Measurements from ENCODE around the gene ZNF606. TPM values are rescaled to one million over a fixed set of nuclear protein-coding genes. Genes with fewer than 3 reads are reported as not detected.

Gene ZNF606
- 65.1 TPM for total RNA-seq

DNA sequence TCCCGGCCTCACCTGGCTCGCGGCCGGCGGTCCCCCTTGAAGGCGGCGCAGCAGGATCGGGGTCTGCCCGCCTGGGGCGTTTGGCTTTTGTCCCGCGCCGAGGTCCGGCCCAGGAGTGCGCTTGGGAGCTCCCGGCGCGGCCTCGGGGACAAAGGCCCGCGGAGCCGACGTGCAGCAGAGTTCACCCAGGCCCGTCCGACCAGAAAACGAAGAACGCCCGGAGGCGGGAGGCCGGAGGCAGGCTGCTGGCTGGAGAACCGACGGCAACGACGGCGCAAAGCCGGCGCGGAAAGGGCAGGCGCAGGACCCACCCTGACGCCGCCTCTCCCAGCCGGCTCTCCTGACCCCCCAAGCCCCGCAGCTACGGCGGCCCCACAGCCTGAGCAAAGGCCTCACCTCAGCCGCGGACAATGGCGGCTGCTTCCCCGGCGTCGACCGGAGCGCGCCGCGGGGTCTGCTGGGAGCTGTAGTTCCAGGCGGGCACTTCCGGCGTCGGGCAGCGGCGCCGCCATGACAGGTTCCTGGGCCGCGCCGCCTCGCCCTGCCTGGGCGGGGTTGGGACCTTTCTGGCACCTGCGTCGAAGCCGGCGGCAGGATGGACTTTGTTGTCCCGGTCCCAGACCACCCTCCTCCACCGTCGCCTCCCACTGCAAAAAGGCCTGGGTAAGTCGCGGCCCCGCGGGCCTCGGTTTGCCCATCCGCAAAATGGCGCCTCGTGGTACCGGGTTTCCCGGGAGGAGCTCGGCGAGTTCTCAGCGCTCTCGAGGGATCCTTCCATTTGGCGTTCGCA, at the start of gene ZNF606:
ZNF606 (minus strand) TSS at position 437 of the 790 bp plus-strand sequence. CDS start 1,501 bp downstream, outside the sequence.

DNA sequence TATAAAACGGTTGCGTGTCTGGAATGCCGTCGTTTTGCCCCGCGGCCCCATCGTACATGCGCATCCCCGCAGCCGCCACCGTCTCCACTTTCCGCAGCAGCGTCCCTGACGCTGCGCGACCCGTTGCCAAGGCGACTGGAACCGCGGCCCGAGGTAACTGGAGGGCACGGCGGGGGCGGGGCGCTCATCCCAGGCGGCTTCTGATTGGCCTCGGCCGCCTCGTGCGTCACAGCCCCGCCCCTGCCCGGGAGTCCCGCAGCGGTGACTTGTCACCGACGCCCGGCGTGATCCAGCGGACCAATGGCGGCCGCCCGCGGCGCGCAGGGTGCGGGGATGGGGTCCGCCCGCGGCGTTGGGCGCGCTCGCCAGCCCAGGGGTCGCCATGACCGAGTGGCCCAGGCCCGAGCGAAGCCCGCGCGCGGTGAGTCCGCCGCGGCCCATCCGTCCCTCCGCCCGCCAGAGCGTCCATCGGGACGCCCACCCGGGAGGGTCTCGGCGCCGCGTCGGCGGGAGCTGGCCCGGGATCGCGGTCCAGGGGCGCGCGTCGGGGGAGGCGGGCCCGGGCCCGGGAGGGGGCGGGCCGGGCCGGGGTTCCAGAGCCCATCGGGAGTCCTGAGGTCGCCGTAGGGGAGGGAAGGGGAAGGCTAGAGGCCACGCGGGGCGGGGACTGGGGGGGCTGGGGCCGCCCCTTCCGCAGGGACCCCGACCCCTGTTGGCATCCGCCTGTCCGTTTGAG, 31.3 kb upstream of the ZNF606 start, which contains the start of gene ZSCAN1:
ZSCAN1 (plus strand) TSS at position 285 of the 736 bp plus-strand sequence. CDS start 3,812 bp downstream, outside the sequence.

DNA sequence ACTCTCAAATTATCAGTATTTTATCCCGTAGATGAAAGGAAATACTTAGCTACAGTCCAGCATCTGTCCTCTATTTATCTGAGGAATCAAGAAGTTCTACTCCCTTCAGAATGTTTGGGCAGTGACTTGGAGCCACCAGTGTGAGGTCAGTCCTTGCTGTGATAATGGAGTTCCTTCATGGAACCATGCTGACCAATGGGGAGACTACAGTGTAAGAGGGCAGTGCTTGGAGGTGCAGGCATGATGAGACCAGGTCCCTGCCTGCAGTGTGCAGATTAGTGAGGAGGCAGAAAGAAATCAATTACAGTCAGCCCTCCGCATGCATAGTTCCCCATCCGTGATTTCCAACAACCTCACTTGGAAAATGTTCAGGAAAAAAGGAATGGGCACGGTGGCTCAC, 28.2 kb downstream of the ZNF606 start, which contains the start of gene C19orf18:
C19orf18 (minus strand) TSS at position 101 of the 400 bp plus-strand sequence. CDS start 102 bp downstream, outside the sequence.

DNA sequence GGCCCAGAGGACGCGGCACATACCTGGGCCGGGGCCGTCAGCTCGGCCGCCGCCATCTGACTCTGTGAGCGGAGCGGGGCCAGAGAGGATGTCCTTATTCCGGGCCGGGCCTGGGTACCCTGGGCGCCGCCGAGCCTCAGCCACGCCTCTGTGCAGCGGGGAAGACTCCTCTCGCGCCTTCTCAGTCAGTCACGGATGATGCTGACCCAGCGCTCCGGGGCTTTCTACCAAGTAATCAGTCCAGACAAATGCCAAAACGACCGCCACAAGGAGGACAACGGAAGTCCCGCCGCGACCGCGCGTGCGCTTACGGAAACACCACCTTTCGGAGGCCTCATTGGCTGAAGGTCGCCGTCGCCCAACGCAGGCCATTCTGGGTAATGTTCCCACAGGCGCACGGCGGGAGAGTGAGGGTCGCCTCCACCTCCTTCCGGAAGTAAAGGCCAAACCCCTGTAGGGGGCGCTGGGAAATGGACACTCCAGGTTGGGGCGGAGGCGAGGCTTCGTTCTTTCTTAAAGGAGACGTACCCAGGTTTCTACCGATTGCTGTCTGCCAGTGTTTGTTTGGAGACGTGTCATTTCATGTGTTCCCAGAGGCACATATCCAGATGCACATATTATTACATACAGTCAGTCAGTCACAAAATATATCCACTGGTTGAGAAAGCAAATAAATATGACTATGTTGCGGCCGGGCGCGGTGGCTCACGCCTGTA, 55.0 kb downstream of the ZNF606 start, which contains the start of gene ZNF256:
ZNF256 (minus strand) TSS at position 288 of the 716 bp plus-strand sequence; CDS start at position 56, 232 bp downstream.

DNA sequence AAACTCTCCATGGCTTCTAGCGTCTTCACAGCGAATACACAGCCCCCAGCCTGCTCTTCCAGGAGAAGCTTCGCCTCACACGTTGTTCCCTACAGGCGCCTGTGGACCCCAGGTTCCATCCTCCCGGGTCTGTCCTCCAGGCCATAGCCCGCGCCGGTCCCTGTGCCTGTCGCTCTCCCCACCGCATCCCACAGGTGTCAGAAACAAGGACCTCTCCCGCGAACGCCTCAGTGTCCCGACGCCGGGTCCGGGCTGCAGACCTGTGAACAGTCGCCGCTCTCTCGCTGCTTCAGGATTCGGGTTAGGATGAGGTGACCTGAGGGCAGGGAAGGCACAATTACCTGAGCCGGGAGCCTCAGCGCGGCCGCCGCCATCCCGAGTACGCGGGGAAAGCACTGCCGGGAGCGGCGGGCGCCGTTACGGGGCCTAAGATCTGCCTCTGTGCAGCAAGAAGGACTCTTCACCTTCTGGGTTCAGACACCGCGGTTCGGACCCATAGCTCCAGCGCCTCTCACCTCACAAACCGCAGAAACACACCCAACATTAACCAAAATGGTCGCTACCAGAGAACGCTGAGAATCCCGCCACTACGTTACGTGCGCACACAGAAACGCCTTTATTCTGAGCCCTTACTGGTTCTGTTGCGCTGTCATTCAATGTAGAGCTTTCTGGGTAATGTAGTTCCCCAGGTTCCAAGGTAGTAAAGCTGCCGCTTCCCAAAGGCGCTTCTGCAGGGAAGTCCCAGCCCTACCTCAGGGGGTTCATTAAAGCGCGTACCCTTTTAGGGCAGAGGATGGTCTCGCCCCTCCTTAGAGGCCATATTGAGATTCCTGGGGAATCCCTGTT, 67.6 kb downstream of the ZNF606 start, which contains the start of gene ZNF418:
ZNF418 (minus strand) TSS at position 583 of the 846 bp plus-strand sequence. CDS start 1,580 bp downstream, outside the sequence.

Other genes with a start within 250 kb of the ZNF606 start
- 79.5 TPM for gene ZNF586, start 233.1 kb downstream of the ZNF606 start, total RNA-seq
- gene ZNF552, start 187.9 kb downstream of the ZNF606 start, total RNA-seq, result 20.3 TPM
- 53.5 TPM for gene ZNF587B, start 172.5 kb downstream of the ZNF606 start, total RNA-seq
- gene ZNF587, start 153.0 kb downstream of the ZNF606 start, total RNA-seq, result 51.0 TPM
- gene ZNF814, start 113.8 kb downstream of the ZNF606 start, total RNA-seq, result 89.8 TPM
- 61.7 TPM for gene ZNF417, start 86.2 kb downstream of the ZNF606 start, total RNA-seq
- 65.7 TPM for gene ZNF418, start 67.4 kb downstream of the ZNF606 start, total RNA-seq
- 19.7 TPM for gene ZNF256, start 55.1 kb downstream of the ZNF606 start, total RNA-seq
- not detected for gene C19orf18, start 28.3 kb downstream of the ZNF606 start, total RNA-seq
- gene ZSCAN1, start 31.2 kb upstream of the ZNF606 start, total RNA-seq, result 0.94 TPM
- 40.4 TPM for gene ZNF135, start 56.5 kb upstream of the ZNF606 start, total RNA-seq
- gene ZSCAN18, start 95.4 kb upstream of the ZNF606 start, total RNA-seq, result 117 TPM
- 28.5 TPM for gene ZNF329, start 148.0 kb upstream of the ZNF606 start, total RNA-seq
- 43.8 TPM for gene ZNF274, start 180.2 kb upstream of the ZNF606 start, total RNA-seq
- gene ZNF544, start 226.1 kb upstream of the ZNF606 start, total RNA-seq, result 72.0 TPM